SH-SY5Y (cell line): ENCODE data around the gene ST6GAL2.

ENCODE experiments used
- GATA2 ChIP-seq: IDR thresholded peaks from 2 replicates; pipeline ENCODE4 v1.6.1; 2011; ENCODE audit warnings: mild to moderate bottlenecking, low read depth, low read length
- GATA3 ChIP-seq: IDR thresholded peaks from 2 replicates; pipeline ENCODE4 v1.6.1; 2011; ENCODE audit warnings: low read depth, mild to moderate bottlenecking, low read length, moderate library complexity

GRCh38 chr2:106853631-106854030 is 32.3 kb downstream of the ST6GAL2 start:
- TF ChIP-seq GATA3 (no peak), GATA2 (no peak)
